ENCODE results near the gene S100A12.
"Not testable (repeated sequence)": the region's sequence is repeated elsewhere in the genome, so short reads cannot be mapped to it uniquely, and the experiment has no call there.

GRCh38 chr1:153419436-153419793 lies 44.0 kb upstream of the S100A12 start:
- TF ChIP-seq EZH2phosphoT487 (IDR thresholded peaks at IDR 0.05; ENCODE audit: borderline replicate concordance, low read length); CTCF (conservative IDR thresholded peaks at IDR 0.05; ENCODE audit: low read depth, low read length): not testable (repeated sequence)
